Endometrial microvascular endothelial cells (primary cell): Measurements from ENCODE around the gene GJC1. TPM values are rescaled to one million over a fixed set of nuclear protein-coding genes. Genes with fewer than 3 reads are reported as not detected.

ENCODE experiments used
- in situ Hi-C: cut with HindIII; loops from 2 replicates; pipeline ENCODE4 v1.10.0; 2017; ENCODE audit warnings: low sequenced_read_pairs, low pct_unique_long_range_greater_than_20kb; ENCODE audit errors: inconsistent ontology term
- total RNA-seq: library from RNA; depleted of rRNA; stranded (reverse); fragments of >200 nt; gene quantifications from one replicate; pipeline ENCODE4 v1.2.3, GENCODE V29; 2015; ENCODE audit errors: inconsistent ontology term

The GJC1 gene
- total RNA-seq, 1 donor from 2014 or later: 18.2 TPM

- in situ Hi-C loops: no loop called here
These were observed 48.3 kb downstream of the GJC1 start for GRCh38 chr17:44781551-44782325.

GRCh38 chr17:44780845-44781480, 49.1 kb downstream of the GJC1 start:
- in situ Hi-C loops: no loop called here

GRCh38 chr17:44780161-44780560, 49.9 kb downstream of the GJC1 start:
- in situ Hi-C loops: no loop called here

GRCh38 chr17:44779211-44780025, 50.7 kb downstream of the GJC1 start:
- in situ Hi-C loops: no loop called here

- in situ Hi-C loops: no loop called here
These were observed 51.4 kb downstream of the GJC1 start for GRCh38 chr17:44778656-44779210.

GRCh38 chr17:44777394-44778348, 52.4 kb downstream of the GJC1 start:
- in situ Hi-C loops: no loop called here

GRCh38 chr17:44776628-44777393, 53.3 kb downstream of the GJC1 start:
- in situ Hi-C loops: no loop called here

- in situ Hi-C loops: no loop called here
These were observed 54.1 kb downstream of the GJC1 start for GRCh38 chr17:44775838-44776621.

- in situ Hi-C loops: no loop called here
These were observed 54.8 kb downstream of the GJC1 start for GRCh38 chr17:44775136-44775837.

GRCh38 chr17:44774271-44775135, 55.6 kb downstream of the GJC1 start:
- in situ Hi-C loops: no loop called here

GRCh38 chr17:44773140-44773539, 56.9 kb downstream of the GJC1 start:
- in situ Hi-C loops: no loop called here

GRCh38 chr17:44772308-44773045, 57.6 kb downstream of the GJC1 start:
- in situ Hi-C loops: no loop called here

GRCh38 chr17:44770166-44770925, 59.7 kb downstream of the GJC1 start:
- in situ Hi-C loops: no loop called here

- in situ Hi-C loops: no loop called here
These were observed 60.4 kb downstream of the GJC1 start for GRCh38 chr17:44769647-44770084.
